Trophoblast cell (in vitro differentiated cells and primary cell): Measurements from ENCODE around the gene LRRC34.

Experiments used
- DNase-seq, 2 donors: peaks; one replicate each; pipeline ENCODE4 v3.0.0-alpha.2; 2016
- H2AFZ ChIP-seq: 2 replicates; pipeline ENCODE4 v1.6.1; 2013; ENCODE audit warnings: low read length, moderate library complexity, mild to moderate bottlenecking; ENCODE audit not compliant: insufficient read depth, poor library complexity
- H2AK5ac ChIP-seq: 2 replicates; pipeline ENCODE4 v1.6.1; 2013; ENCODE audit warnings: mild to moderate bottlenecking, low read length
- H2BK120ac ChIP-seq: 2 replicates; pipeline ENCODE4 v1.6.1; 2013; ENCODE audit warnings: low read length, mild to moderate bottlenecking, moderate library complexity; ENCODE audit not compliant: insufficient read depth, poor library complexity
- H2BK12ac ChIP-seq: 2 replicates; pipeline ENCODE4 v1.6.1; 2013; ENCODE audit warnings: mild to moderate bottlenecking, low read length, moderate library complexity
- H2BK5ac ChIP-seq: 2 replicates; pipeline ENCODE4 v1.6.1; 2013; ENCODE audit warnings: low read length, low read depth, moderate library complexity, mild to moderate bottlenecking; ENCODE audit not compliant: poor library complexity
- H3K14ac ChIP-seq: 2 replicates; pipeline ENCODE4 v1.6.1; 2013; ENCODE audit warnings: mild to moderate bottlenecking, low read length
- H3K18ac ChIP-seq: 2 replicates; pipeline ENCODE4 v1.6.1; 2013; ENCODE audit warnings: mild to moderate bottlenecking, low read length
- H3K23ac ChIP-seq: 2 replicates; pipeline ENCODE4 v1.6.1; 2013; ENCODE audit warnings: low read length
- H3K27ac ChIP-seq: 2 replicates; pipeline ENCODE4 v1.5.1; 2013; ENCODE audit warnings: low read depth, mild to moderate bottlenecking, inconsistent platforms, low read length, moderate library complexity
- H3K27me3 ChIP-seq: 2 replicates; pipeline ENCODE4 v1.6.1; 2013; ENCODE audit warnings: inconsistent platforms, mild to moderate bottlenecking, low read length, moderate library complexity; ENCODE audit not compliant: insufficient read depth
- H3K36me3 ChIP-seq, 2 experiments: 1 replicate in 1 of 2; 2 replicates in 1 of 2; pipeline ENCODE4 v1.6.1; 2013; ENCODE audit warnings: low read length in 2 of 2, mild to moderate bottlenecking in 2 of 2, moderate library complexity in 1 of 2; ENCODE audit not compliant: insufficient read depth in 2 of 2, control insufficient read depth in 1 of 2
- H3K4ac ChIP-seq: 2 replicates; pipeline ENCODE4 v1.6.1; 2013; ENCODE audit warnings: low read depth, mild to moderate bottlenecking, low read length, moderate library complexity
- H3K4me1 ChIP-seq, 2 experiments: 1 replicate in 1 of 2; 2 replicates in 1 of 2; pipeline ENCODE4 v1.6.1; 2013; ENCODE audit warnings: low read length in 2 of 2, mild to moderate bottlenecking in 2 of 2, moderate library complexity in 1 of 2; ENCODE audit not compliant: insufficient read depth in 2 of 2, control insufficient read depth in 1 of 2
- H3K4me2 ChIP-seq: 2 replicates; pipeline ENCODE4 v1.6.1; 2013; ENCODE audit warnings: inconsistent platforms, mild to moderate bottlenecking, low read length, moderate library complexity
- H3K4me3 ChIP-seq: 2 replicates; pipeline ENCODE4 v1.5.1; 2013; ENCODE audit warnings: mild to moderate bottlenecking, low read depth, low read length, inconsistent platforms
- H3K79me1 ChIP-seq: one replicate; pipeline ENCODE4 v1.6.1; 2013; ENCODE audit warnings: low read length
- H3K79me2 ChIP-seq: 2 replicates; pipeline ENCODE4 v1.6.1; 2013; ENCODE audit warnings: low read length, mild to moderate bottlenecking; ENCODE audit not compliant: control insufficient read depth, insufficient read depth, poor library complexity
- H3K9ac ChIP-seq: 2 replicates; pipeline ENCODE4 v1.6.1; 2013; ENCODE audit warnings: mild to moderate bottlenecking, low read length
- H3K9me3 ChIP-seq: 2 replicates; pipeline ENCODE4 v1.6.1; 2013; ENCODE audit warnings: low read depth, mild to moderate bottlenecking, control low read depth, inconsistent platforms, low read length; ENCODE audit not compliant: insufficient read depth
- H4K12ac ChIP-seq: 2 replicates; pipeline ENCODE4 v1.6.1; 2013; ENCODE audit warnings: low read depth, mild to moderate bottlenecking, low read length, moderate library complexity
- H4K8ac ChIP-seq: 2 replicates; pipeline ENCODE4 v1.6.1; 2013; ENCODE audit warnings: low read depth, mild to moderate bottlenecking, low read length, moderate library complexity
- H4K91ac ChIP-seq: one replicate; pipeline ENCODE4 v1.6.1; 2013; ENCODE audit warnings: low read depth, mild to moderate bottlenecking, low read length, moderate library complexity
- WGBS: extraction: QIAGEN DNeasy Blood & Tissue Kit; methylation state at CpG from one replicate; pipeline ENCODE4 v1.1.7; 2013; ENCODE audit warnings: missing lambda C conversion rate; ENCODE audit not compliant: insufficient read length, insufficient coverage; ENCODE audit errors: extremely low coverage; 5-methylcytosine and 5-hydroxymethylcytosine counted together

The LRRC34 gene

GRCh38 chr3:169790219-169790618, 22.5 kb downstream of the LRRC34 start:
- no peak for DNase-seq
- no peak overlapping the region for H2AFZ ChIP-seq
- H3K18ac ChIP-seq: no peak overlapping the region
- no peak overlapping the region for H2BK120ac ChIP-seq
- H3K14ac ChIP-seq: no peak overlapping the region
- H3K4me2 ChIP-seq: no peak overlapping the region
- no peak overlapping the region for H2AK5ac ChIP-seq
- no peaks in the 10 kb centered on the region for H3K79me2 ChIP-seq
- no peak overlapping the region for H3K4me3 ChIP-seq
- H3K23ac ChIP-seq: no peak overlapping the region
- H3K4ac ChIP-seq: no peak overlapping the region
- no peak overlapping the region for H3K9ac ChIP-seq
- H3K9me3 ChIP-seq: no peaks in the 10 kb centered on the region
- H4K8ac ChIP-seq: no peak overlapping the region
- H3K27ac ChIP-seq: no peak overlapping the region
- no peaks in the 10 kb centered on the region for H3K79me1 ChIP-seq
- H4K91ac ChIP-seq: no peak overlapping the region
- no peaks in the 10 kb centered on the region for H3K27me3 ChIP-seq
- no peaks in the 10 kb centered on the region for H3K4me1 ChIP-seq
- no peak overlapping the region for H2BK5ac ChIP-seq
- H2BK12ac ChIP-seq: no peak overlapping the region
- no peak overlapping the region for H4K12ac ChIP-seq
- H3K36me3 ChIP-seq: peaks cover 5 to 11% of the 10 kb centered on the region in 2 experiments

GRCh38 chr3:169787791-169788190, 24.9 kb downstream of the LRRC34 start:
- Histone ChIP-seq H3K4me1 (no peaks in the 10 kb centered on the region), H3K36me3 (peaks cover 5 to 11% of the 10 kb centered on the region in 2 experiments), H3K14ac (no peak overlapping the region), H2AK5ac (no peak overlapping the region), H4K8ac (no peak overlapping the region), H3K9me3 (no peaks in the 10 kb centered on the region), H3K18ac (no peak overlapping the region), H2AFZ (no peak overlapping the region), H3K23ac (no peak overlapping the region), H3K9ac (no peak overlapping the region), H2BK120ac (no peak overlapping the region), H4K12ac (no peak overlapping the region), H3K79me2 (no peaks in the 10 kb centered on the region), H3K27me3 (no peaks in the 10 kb centered on the region), H2BK12ac (no peak overlapping the region), H3K4me2 (no peak overlapping the region), H3K79me1 (no peaks in the 10 kb centered on the region), H3K4ac (no peak overlapping the region), H3K27ac (no peak overlapping the region), H3K4me3 (no peak overlapping the region), H4K91ac (no peak overlapping the region), H2BK5ac (no peak overlapping the region)
- WGBS: no CpG with 5 or more reads among the region's 1 CpG
- DNase-seq: no peak

GRCh38 chr3:169787120-169787519, 25.6 kb downstream of the LRRC34 start:
- no CpG with 5 or more reads among the region's 4 CpGs for WGBS
- DNase-seq: no peak
- no peak overlapping the region for H3K4me2 ChIP-seq
- no peak overlapping the region for H3K23ac ChIP-seq
- no peak overlapping the region for H4K12ac ChIP-seq
- H3K14ac ChIP-seq: no peak overlapping the region
- H4K91ac ChIP-seq: no peak overlapping the region
- H3K9me3 ChIP-seq: no peaks in the 10 kb centered on the region
- peaks cover 3 to 10% of the 10 kb centered on the region in 2 experiments for H3K36me3 ChIP-seq
- no peak overlapping the region for H4K8ac ChIP-seq
- no peak overlapping the region for H3K4ac ChIP-seq
- no peak overlapping the region for H3K9ac ChIP-seq
- no peak overlapping the region for H3K18ac ChIP-seq
- no peak overlapping the region for H3K4me3 ChIP-seq
- H2AK5ac ChIP-seq: no peak overlapping the region
- H3K79me2 ChIP-seq: no peaks in the 10 kb centered on the region
- H2BK12ac ChIP-seq: no peak overlapping the region
- no peaks in the 10 kb centered on the region for H3K27me3 ChIP-seq
- no peak overlapping the region for H2AFZ ChIP-seq
- H3K27ac ChIP-seq: no peak overlapping the region
- no peak overlapping the region for H2BK5ac ChIP-seq
- no peak overlapping the region for H2BK120ac ChIP-seq
- no peaks in the 10 kb centered on the region for H3K4me1 ChIP-seq
- H3K79me1 ChIP-seq: no peaks in the 10 kb centered on the region

- Histone ChIP-seq H3K9ac (no peak overlapping the region), H3K4me1 (no peaks in the 10 kb centered on the region), H2AK5ac (no peak overlapping the region), H4K8ac (no peak overlapping the region), H3K4ac (no peak overlapping the region), H2AFZ (no peak overlapping the region), H2BK12ac (no peak overlapping the region), H3K79me2 (no peaks in the 10 kb centered on the region), H4K12ac (no peak overlapping the region), H3K79me1 (no peaks in the 10 kb centered on the region), H3K27ac (no peak overlapping the region), H3K23ac (no peak overlapping the region), H3K18ac (no peak overlapping the region), H2BK5ac (no peak overlapping the region), H3K4me3 (no peak overlapping the region), H3K4me2 (no peak overlapping the region), H3K9me3 (no peaks in the 10 kb centered on the region), H2BK120ac (no peak overlapping the region), H3K14ac (no peak overlapping the region), H3K36me3 (peaks cover 3 to 32% of the 10 kb centered on the region in 2 experiments), H4K91ac (no peak overlapping the region), H3K27me3 (no peaks in the 10 kb centered on the region)
- no CpG with 5 or more reads among the region's 4 CpGs for WGBS
- DNase-seq: no peak
Observed at GRCh38 chr3:169781209-169781855, 31.4 kb downstream of the LRRC34 start.
